H9 (cell line): ENCODE measurements around the gene TOM1L2. TPM values are rescaled to one million over a fixed set of nuclear protein-coding genes. Genes with fewer than 3 reads are reported as not detected.

Experiments used
- DNase-seq: peaks from one replicate; pipeline ENCODE4 v3.0.0-alpha.2; 2017
- H2AFZ ChIP-seq: one replicate; pipeline ENCODE4 v1.6.1; 2013; ENCODE audit warnings: mild to moderate bottlenecking, low read length, control low read depth, moderate library complexity
- H2AK5ac ChIP-seq: 2 replicates; pipeline ENCODE4 v1.6.1; 2013; ENCODE audit warnings: low read length, control low read depth, mixed read lengths; ENCODE audit not compliant: insufficient read length
- H2BK120ac ChIP-seq: one replicate; pipeline ENCODE4 v1.6.1; 2013; ENCODE audit warnings: low read depth, mild to moderate bottlenecking, low read length, control low read depth, inconsistent platforms; ENCODE audit not compliant: poor library complexity, severe bottlenecking
- H2BK12ac ChIP-seq: 2 replicates; pipeline ENCODE4 v1.6.1; 2013; ENCODE audit warnings: low read length, control low read depth, mixed read lengths, low read depth; ENCODE audit not compliant: insufficient read length
- H2BK15ac ChIP-seq: 2 replicates; pipeline ENCODE4 v1.6.1; 2013; ENCODE audit warnings: low read depth, low read length, control low read depth
- H2BK20ac ChIP-seq: one replicate; pipeline ENCODE4 v1.6.1; 2013; ENCODE audit warnings: low read depth, mild to moderate bottlenecking, low read length, control low read depth, inconsistent platforms; ENCODE audit not compliant: poor library complexity, severe bottlenecking
- H2BK5ac ChIP-seq: 2 replicates; pipeline ENCODE4 v1.6.1; 2013; ENCODE audit warnings: low read length, control low read depth, mixed read lengths; ENCODE audit not compliant: insufficient read length
- H3K14ac ChIP-seq: 2 replicates; pipeline ENCODE4 v1.6.1; 2013; ENCODE audit warnings: low read length, control low read depth; ENCODE audit not compliant: insufficient read depth
- H3K18ac ChIP-seq: 2 replicates; pipeline ENCODE4 v1.6.1; 2013; ENCODE audit warnings: low read depth, mild to moderate bottlenecking, mixed read lengths, low read length, control low read depth; ENCODE audit not compliant: insufficient read length
- H3K23ac ChIP-seq: 2 replicates; pipeline ENCODE4 v1.6.1; 2013; ENCODE audit warnings: low read length, control low read depth, mixed read lengths, low read depth; ENCODE audit not compliant: insufficient read length
- H3K23me2 ChIP-seq: 2 replicates; pipeline ENCODE4 v1.6.1; 2013; ENCODE audit warnings: low read depth, mild to moderate bottlenecking, mixed read lengths, low read length, control low read depth; ENCODE audit not compliant: insufficient read length, poor library complexity, severe bottlenecking
- H3K27ac ChIP-seq: 2 replicates; pipeline ENCODE4 v1.5.1; 2013; ENCODE audit warnings: low read length, control low read depth, mixed read lengths, low read depth; ENCODE audit not compliant: insufficient read length
- H3K27me3 ChIP-seq: 2 replicates; pipeline ENCODE4 v1.6.1; 2013; ENCODE audit warnings: low read length, control low read depth, inconsistent platforms; ENCODE audit not compliant: insufficient read depth
- H3K4ac ChIP-seq: 2 replicates; pipeline ENCODE4 v1.6.1; 2013; ENCODE audit warnings: low read depth, mild to moderate bottlenecking, control low read depth, inconsistent platforms, low read length, moderate library complexity
- H3K4me1 ChIP-seq: 2 replicates; pipeline ENCODE4 v1.6.1; 2013; ENCODE audit warnings: low read length, control low read depth, inconsistent platforms; ENCODE audit not compliant: insufficient read depth
- H3K4me2 ChIP-seq: 2 replicates; pipeline ENCODE4 v1.6.1; 2013; ENCODE audit warnings: low read length, control low read depth, mixed read lengths; ENCODE audit not compliant: insufficient read length, insufficient read depth
- H3K56ac ChIP-seq: 2 replicates; pipeline ENCODE4 v1.6.1; 2013; ENCODE audit warnings: low read depth, mild to moderate bottlenecking, mixed read lengths, low read length, control low read depth; ENCODE audit not compliant: insufficient read length
- H3K79me1 ChIP-seq: 2 replicates; pipeline ENCODE4 v1.6.1; 2013; ENCODE audit warnings: low read depth, mild to moderate bottlenecking, moderate library complexity, low read length, control low read depth, inconsistent platforms; ENCODE audit not compliant: insufficient read depth, poor library complexity, severe bottlenecking
- H3K79me2 ChIP-seq: 2 replicates; pipeline ENCODE4 v1.6.1; 2013; ENCODE audit warnings: low read length, control low read depth, inconsistent platforms; ENCODE audit not compliant: insufficient read depth
- H3K9ac ChIP-seq: 2 replicates; pipeline ENCODE4 v1.6.1; 2013; ENCODE audit warnings: low read length, control low read depth, mixed read lengths; ENCODE audit not compliant: insufficient read length; ENCODE audit errors: extremely low read depth
- H3K9me3 ChIP-seq: one replicate; pipeline ENCODE4 v1.6.1; 2013; ENCODE audit warnings: low read depth, low read length, inconsistent platforms; ENCODE audit not compliant: control insufficient read depth
- H3T11ph ChIP-seq: one replicate; pipeline ENCODE4 v1.6.1; 2013; ENCODE audit warnings: mild to moderate bottlenecking, low read length, control low read depth, inconsistent platforms
- H4K20me1 ChIP-seq: one replicate; pipeline ENCODE4 v1.6.1; 2013; ENCODE audit not compliant: control insufficient read depth, insufficient read length, insufficient read depth
- H4K5ac ChIP-seq: 2 replicates; pipeline ENCODE4 v1.6.1; 2013; ENCODE audit warnings: low read depth, mild to moderate bottlenecking, mixed read lengths, low read length, control low read depth; ENCODE audit not compliant: insufficient read length
- H4K8ac ChIP-seq: replicated peaks from 2 replicates; pipeline ENCODE4 v1.6.1; 2013; ENCODE audit warnings: low read length, control low read depth, mixed read lengths, low read depth; ENCODE audit not compliant: insufficient read length
- H4K91ac ChIP-seq: 2 replicates; pipeline ENCODE4 v1.6.1; 2013; ENCODE audit warnings: low read depth, mild to moderate bottlenecking, moderate library complexity, mixed read lengths, low read length, control low read depth; ENCODE audit not compliant: insufficient read length
- H3K27ac Mint-ChIP-seq, 3 experiments: 2 replicates in 2 of 3; 3 replicates in 1 of 3; pipeline ENCODE4 v1.8.0; 2020 to 2021; ENCODE audit warnings: mixed read lengths in 3 of 3, mild to moderate bottlenecking in 1 of 3, moderate library complexity in 1 of 3
- H3K27me3 Mint-ChIP-seq: 2 replicates; pipeline ENCODE4 v1.8.0; 2021; ENCODE audit warnings: low read depth, mild to moderate bottlenecking, moderate library complexity, mixed read lengths
- H3K36me3 Mint-ChIP-seq, 3 experiments: 2 replicates in 2 of 3; 3 replicates in 1 of 3; pipeline ENCODE4 v1.8.0; 2020 to 2021; ENCODE audit warnings: low read depth in 3 of 3, mixed read lengths in 3 of 3; ENCODE audit not compliant: insufficient read depth in 1 of 3
- H3K4me1 Mint-ChIP-seq, 2 experiments: 2 replicates each; pipeline ENCODE4 v1.8.0; 2020; ENCODE audit warnings: mixed read lengths in 2 of 2
- H3K4me3 Mint-ChIP-seq, 2 experiments: 2 replicates in 1 of 2; 3 replicates in 1 of 2; pipeline ENCODE4 v1.8.0; 2020 to 2021; ENCODE audit warnings: mild to moderate bottlenecking in 2 of 2, mixed read lengths in 2 of 2, moderate library complexity in 1 of 2
- H3K9me3 Mint-ChIP-seq, 2 experiments: 2 replicates in 1 of 2; 3 replicates in 1 of 2; pipeline ENCODE4 v1.8.0; 2020; ENCODE audit warnings: mild to moderate bottlenecking in 2 of 2, mixed read lengths in 2 of 2, moderate library complexity in 1 of 2
- whole genome bisulfite sequencing: extraction: QIAGEN DNeasy Blood & Tissue Kit; methylation state at CpG from one replicate; pipeline ENCODE4 v1.1.7; 2013; ENCODE audit warnings: missing lambda C conversion rate, low lambda C conversion rate, mixed read lengths; ENCODE audit not compliant: insufficient read length; ENCODE audit errors: extremely low coverage; 5-methylcytosine and 5-hydroxymethylcytosine counted together
- total RNA-seq: library from RNA; stranded (reverse); gene quantifications from 2 replicates; pipeline ENCODE4 v1.2.1, GENCODE V29; 2021
- TF ChIP-seq, protein P1 (sequence below): fragments of 200-600 bp; sonication (generic); conservative IDR thresholded peaks from 3 replicates; pipeline ENCODE4 v1.8.0; 2021; ENCODE audit warnings: antibody characterized with exemption, mild to moderate bottlenecking

Gene TOM1L2
- total RNA-seq, 1 experiment from 2014 or later, result 4.6 TPM

DNA sequence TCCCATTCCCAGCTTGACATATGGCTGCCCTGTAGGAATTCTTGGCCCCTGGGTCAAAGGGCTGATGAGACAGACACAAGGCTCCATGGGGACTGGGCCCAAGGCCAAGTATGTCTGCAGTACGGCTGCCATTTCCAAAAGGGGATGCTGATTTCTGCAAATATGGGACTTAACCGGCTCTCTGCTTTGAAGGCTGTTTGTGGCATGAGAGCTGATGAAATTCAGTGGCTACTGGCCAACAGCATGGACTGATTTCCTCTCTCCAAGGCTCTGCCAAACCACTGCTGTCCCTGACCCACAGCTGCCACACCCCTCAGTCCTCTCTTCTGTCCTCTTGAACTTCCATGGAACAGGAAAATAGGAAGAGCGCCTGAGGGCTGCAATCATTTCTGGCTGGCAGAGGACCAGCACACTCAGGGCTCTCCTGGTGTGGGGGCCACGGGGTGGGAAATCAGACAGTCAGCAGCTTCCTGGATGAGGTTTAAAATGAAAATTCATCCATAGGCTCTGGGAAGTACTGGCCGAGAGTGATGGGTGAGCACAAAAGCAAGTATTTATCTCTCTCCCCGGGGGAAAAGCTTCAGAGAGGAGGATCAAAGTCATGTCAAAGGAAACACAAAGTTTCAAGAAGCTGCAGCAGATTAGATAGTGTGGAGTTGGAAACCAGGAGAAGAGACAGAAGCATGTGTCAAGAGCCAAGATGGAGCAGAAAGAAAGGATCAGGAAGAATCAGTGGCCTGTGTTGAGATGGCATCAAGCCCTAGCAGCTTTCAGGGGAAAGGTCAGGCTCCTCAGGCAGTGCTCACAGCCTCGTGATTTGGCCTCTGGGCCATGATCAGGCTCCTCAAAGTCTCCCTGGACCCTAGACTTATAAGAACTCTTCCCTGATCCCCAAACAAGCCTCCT, 71.3 kb downstream of the TOM1L2 start:
- H3K27me3 Mint-ChIP-seq, result no peaks in the 10 kb centered on the region
- no peak overlapping the region for H3K56ac ChIP-seq
- H3K4ac ChIP-seq, result no peak overlapping the region
- no peak for DNase-seq
- TF ChIP-seq, protein P1, sequence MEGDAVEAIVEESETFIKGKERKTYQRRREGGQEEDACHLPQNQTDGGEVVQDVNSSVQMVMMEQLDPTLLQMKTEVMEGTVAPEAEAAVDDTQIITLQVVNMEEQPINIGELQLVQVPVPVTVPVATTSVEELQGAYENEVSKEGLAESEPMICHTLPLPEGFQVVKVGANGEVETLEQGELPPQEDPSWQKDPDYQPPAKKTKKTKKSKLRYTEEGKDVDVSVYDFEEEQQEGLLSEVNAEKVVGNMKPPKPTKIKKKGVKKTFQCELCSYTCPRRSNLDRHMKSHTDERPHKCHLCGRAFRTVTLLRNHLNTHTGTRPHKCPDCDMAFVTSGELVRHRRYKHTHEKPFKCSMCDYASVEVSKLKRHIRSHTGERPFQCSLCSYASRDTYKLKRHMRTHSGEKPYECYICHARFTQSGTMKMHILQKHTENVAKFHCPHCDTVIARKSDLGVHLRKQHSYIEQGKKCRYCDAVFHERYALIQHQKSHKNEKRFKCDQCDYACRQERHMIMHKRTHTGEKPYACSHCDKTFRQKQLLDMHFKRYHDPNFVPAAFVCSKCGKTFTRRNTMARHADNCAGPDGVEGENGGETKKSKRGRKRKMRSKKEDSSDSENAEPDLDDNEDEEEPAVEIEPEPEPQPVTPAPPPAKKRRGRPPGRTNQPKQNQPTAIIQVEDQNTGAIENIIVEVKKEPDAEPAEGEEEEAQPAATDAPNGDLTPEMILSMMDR, result no peak
- H4K20me1 ChIP-seq, result no peaks in the 10 kb centered on the region
- H4K8ac ChIP-seq, result no peak overlapping the region
- no peak overlapping the region for H4K91ac ChIP-seq
- no peaks in the 10 kb centered on the region for H3K36me3 Mint-ChIP-seq
- H3K23me2 ChIP-seq, result no peaks in the 10 kb centered on the region
- no peak overlapping the region for H3K4me2 ChIP-seq
- no peak overlapping the region for H3K23ac ChIP-seq
- peaks cover 3 to 12% of the 10 kb centered on the region in 2 experiments; a peak in 3 of 4 replicates for H3K4me1 Mint-ChIP-seq
- no peaks in the 10 kb centered on the region for H3K79me2 ChIP-seq
- H4K5ac ChIP-seq, result no peak overlapping the region
- H3T11ph ChIP-seq, result no peak overlapping the region
- H3K27ac ChIP-seq, result no peak overlapping the region
- H2BK120ac ChIP-seq, result no peak overlapping the region
- H2BK15ac ChIP-seq, result no peak overlapping the region
- no peaks in the 10 kb centered on the region; the same call in 1 of the 2 replicates for H3K4me1 ChIP-seq
- no peak overlapping the region for H3K4me3 Mint-ChIP-seq
- no peaks in the 10 kb centered on the region for H3K9me3 ChIP-seq
- H2BK20ac ChIP-seq, result no peak overlapping the region
- no peak overlapping the region for H3K14ac ChIP-seq
- no peak overlapping the region for H2BK5ac ChIP-seq
- H2AK5ac ChIP-seq, result no peak overlapping the region
- H3K9ac ChIP-seq, result no peak overlapping the region
- no peaks in the 10 kb centered on the region for H3K79me1 ChIP-seq
- H3K27ac Mint-ChIP-seq, result no peak overlapping the region; a peak in 1 of 7 replicates
- no peaks in the 10 kb centered on the region for H3K27me3 ChIP-seq
- WGBS, result no CpG with 5 or more reads among the region's 7 CpGs
- no peak overlapping the region for H2AFZ ChIP-seq
- H3K9me3 Mint-ChIP-seq, result no peaks in the 10 kb centered on the region
- no peak overlapping the region for H3K18ac ChIP-seq
- H2BK12ac ChIP-seq, result no peak overlapping the region
